ENCODE results near the gene NCEH1.
"Not testable (repeated sequence)": the region's sequence is repeated elsewhere in the genome, so short reads cannot be mapped to it uniquely, and the experiment has no call there.

NCEH1 gene, protein sequence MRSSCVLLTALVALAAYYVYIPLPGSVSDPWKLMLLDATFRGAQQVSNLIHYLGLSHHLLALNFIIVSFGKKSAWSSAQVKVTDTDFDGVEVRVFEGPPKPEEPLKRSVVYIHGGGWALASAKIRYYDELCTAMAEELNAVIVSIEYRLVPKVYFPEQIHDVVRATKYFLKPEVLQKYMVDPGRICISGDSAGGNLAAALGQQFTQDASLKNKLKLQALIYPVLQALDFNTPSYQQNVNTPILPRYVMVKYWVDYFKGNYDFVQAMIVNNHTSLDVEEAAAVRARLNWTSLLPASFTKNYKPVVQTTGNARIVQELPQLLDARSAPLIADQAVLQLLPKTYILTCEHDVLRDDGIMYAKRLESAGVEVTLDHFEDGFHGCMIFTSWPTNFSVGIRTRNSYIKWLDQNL

DNA sequence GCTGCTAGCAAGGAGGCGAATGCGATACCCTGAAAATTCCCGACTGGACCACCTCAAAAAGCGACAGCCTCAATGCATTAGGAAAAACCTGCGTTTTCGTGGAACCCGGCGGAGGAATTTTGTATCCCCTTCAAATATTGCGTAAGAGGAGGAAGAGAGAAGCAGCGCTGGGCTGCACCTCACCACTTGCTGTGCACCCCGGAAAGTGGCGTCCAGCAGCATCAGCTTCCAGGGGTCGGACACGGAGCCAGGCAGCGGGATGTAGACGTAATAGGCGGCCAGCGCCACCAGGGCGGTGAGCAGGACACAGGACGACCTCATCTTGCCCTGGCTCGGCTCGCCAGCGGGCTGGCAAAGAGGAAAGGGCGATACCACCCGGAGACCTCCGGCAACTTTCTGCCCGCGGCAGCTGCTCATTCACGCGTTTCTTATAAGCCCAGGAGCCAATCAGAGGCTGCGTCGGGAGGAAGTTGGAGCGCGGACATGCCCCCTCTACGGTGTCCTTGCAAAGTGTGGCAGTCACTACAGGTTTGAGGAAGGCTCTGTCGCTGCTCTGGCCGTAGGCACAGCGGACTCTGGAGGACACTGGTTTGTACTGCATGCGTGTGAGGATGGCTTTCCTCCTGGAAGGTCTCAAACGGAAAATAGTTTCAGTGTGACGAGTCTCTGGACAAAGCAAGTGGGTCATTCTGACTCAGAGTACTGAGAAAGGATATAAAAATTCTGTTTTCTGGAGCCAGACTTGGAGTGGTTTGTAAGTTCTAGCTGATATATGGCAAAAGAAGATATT is at the start of gene NCEH1:
NCEH1 (minus strand) TSS at position 404 of the 790 bp plus-strand sequence; CDS start at position 321, 83 bp downstream.
- DNase-seq (ENCODE audit: low read depth), result peak; percentile 87
- H3K4me3 ChIP-seq (ENCODE audit: low read depth, low read length), result peak within 1 kb of the TSS; percentile 88

DNA sequence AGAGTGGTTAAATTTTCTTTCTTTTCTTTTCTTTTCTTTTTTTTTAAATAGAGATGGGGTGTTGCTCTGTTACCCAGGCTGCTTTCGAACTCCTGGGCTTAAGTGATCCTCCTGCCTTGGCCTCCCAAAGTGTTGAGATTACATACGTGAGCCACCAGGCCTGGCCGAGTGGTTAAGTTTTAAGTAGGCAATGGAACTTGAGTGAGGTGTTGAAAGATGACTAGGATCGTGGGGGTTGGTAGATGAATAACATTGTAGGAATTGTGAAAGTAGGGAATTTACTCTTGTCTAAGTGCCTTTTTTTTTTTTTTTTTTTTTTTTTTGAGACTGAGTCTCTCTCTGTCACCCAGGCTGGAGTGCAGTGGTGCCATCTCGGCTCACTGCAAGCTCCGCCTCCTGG is 49.5 kb upstream of the NCEH1 start:
- H3K4me3 ChIP-seq (ENCODE audit: low read depth, low read length), result not testable (repeated sequence)
- peak; percentile 65 for DNase-seq (ENCODE audit: low read depth)

DNA sequence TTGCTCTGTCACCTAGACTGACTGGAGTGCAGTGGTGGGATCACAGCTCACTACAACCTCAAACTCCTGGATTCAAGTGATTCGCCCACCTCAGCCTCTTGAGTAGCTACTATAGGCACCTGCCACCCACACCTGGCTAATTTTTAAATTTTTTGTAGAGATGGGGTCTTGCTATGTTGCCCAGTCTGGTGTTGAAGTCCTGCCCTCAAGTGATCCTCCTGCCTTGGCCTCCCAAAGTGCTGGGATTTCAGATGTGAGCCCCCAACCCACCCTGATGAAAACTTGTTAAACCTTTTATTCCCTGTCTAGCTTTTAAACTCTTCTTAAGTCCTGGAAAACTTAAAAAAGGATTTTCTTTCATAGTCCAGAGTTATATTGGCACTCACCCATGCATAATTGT is 42.3 kb upstream of the NCEH1 start:
- no peak overlapping the region for H3K4me3 ChIP-seq (ENCODE audit: low read depth, low read length)
- DNase-seq (ENCODE audit: low read depth), result no peak

DNA sequence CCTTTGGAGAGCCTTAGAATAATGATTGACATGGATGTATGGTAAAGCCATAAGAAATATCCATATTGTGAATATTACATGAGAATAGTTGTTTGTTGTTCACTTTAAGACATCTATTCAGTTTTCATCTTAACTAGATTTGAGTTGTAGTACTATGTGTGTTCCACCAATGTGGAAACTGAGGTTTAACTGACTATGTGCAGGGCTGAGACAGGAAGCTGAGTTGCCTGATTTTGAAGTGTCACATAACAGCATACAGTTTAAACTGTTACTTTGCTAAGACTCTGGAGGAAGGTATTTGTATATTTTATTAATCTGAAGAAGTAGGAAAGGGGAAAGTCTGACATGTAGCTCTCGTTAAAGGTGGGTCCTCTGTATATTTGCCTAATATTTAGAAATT is 41.8 kb upstream of the NCEH1 start:
- no peak overlapping the region for H3K4me3 ChIP-seq (ENCODE audit: low read depth, low read length)
- no peak for DNase-seq (ENCODE audit: low read depth)

DNA sequence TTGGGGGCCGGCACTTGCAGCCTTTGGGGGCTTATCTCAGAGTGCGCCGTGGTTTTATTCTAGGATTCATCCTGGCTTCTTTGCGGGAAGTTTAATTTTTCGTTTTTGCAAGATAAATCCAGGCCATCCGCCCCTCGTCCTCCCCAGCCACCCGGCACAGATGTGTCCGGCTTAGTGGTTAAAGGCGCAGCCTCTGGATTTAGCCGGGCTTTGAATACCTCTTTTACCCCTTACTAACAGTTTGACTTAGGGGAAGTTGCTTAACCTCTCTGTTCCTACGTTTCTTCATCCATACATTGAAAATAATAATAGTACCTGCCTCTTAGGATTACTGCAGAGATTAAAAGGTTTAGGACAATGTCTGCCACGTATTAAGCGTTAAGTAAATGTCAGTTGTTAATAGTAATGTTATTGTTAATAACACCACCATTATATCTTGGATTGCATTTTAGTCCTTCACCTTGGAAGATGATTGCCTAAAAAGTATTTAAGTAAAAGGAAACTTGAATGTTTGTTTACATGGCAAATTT is 40.4 kb upstream of the NCEH1 start:
- H3K4me3 ChIP-seq (ENCODE audit: low read depth, low read length), result peak overlapping the region; percentile 96
- DNase-seq (ENCODE audit: low read depth), result no peak

DNA sequence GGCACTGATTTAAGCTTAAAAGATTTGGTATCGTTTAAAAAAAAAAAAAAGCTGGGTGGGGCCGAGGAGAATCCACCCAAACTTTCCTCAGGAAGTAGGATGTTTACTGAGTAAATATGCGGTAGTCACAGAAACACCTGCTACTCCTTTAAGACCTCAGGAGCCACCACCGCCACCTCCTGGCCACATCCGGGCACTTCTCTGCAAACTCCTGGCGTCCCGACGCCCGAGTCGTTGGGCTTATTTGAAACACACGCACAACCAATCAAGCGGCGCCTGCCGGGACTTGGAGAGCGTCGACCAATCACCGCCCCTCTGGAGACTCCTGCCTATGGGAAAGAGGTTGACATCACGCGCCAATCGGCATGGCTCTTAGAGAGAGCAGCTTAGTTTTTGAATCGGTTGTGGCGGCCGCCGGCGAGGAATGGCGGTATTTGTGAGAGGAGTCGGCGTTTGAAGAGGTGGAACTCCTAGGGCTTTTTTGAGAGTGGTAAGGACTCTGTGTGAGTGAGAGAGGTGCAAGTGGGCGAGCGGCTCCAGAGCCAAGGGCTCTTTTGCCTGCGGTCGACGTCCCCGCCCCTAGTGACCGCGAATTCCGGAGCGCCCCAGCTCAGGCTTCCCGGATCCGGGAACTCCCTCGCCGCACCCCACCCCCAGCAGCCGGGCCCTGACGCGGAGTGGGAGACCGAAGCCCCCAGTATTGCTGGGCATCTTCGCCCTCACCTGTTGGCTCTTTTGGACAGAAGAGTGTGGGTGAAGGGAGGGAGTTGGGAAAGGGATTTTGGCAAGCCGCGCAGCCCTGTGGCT is 39.7 kb upstream of the NCEH1 start, which contains the start of gene ECT2:
ECT2 (plus strand) TSS at position 359 of the 807 bp plus-strand sequence. CDS start 3,805 bp downstream, outside the sequence.
- peak; percentile 96 for DNase-seq (ENCODE audit: low read depth)
- peak within 1 kb of the TSS; percentile 96 for H3K4me3 ChIP-seq (ENCODE audit: low read depth, low read length)

DNA sequence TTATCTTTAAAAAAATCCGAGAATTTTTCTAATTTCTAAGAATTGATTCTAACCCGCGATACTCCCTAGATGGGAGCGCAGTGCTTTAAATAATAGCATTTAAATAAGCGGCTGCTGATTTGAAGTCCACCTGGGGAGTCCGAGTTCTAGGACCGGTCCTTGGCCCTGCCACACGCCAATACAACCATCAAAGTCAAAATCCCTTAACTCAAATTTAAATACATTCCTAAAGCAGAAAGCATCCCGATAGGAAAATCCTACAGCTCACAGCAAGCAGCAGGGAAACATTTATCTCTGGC is 39.2 kb upstream of the NCEH1 start:
- H3K4me3 ChIP-seq (ENCODE audit: low read depth, low read length), result peak overlapping the region; percentile 96
- no peak for DNase-seq (ENCODE audit: low read depth)

DNA sequence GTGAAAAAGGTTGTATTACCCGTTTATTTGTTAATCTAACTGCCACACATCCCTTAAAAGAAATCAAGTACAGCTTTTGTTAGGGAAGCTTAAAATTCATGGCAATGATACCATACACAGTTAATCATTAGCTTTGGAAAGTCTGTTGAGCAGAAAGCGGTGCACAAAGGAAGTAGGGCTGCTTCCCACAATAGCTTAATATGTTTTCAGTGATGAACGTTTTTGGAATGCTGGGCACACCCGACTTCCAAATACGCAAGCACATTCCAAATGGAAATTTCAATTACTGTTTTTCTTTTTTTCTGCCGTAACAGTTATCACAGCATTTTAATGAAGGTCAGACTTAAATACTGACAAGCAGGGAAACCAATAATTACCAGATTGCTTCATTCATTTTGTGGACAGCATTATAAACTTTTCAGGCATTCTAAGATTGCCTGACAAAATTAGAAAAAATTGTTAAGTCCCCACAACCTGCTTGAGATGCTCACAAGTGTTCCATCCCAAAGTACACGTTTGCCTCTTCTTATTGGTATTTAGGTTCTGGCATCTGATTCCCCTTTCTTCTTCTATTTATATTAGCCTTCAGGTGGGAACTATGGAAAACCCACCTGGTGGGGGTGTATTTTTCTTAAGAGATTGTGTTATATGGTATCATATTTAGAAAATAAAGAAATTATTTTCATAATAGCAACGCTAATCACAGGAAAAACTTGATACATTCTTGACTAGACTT is 38.5 kb upstream of the NCEH1 start:
- peak overlapping the region; percentile 96 for H3K4me3 ChIP-seq (ENCODE audit: low read depth, low read length)
- DNase-seq (ENCODE audit: low read depth), result peak; percentile 76

DNA sequence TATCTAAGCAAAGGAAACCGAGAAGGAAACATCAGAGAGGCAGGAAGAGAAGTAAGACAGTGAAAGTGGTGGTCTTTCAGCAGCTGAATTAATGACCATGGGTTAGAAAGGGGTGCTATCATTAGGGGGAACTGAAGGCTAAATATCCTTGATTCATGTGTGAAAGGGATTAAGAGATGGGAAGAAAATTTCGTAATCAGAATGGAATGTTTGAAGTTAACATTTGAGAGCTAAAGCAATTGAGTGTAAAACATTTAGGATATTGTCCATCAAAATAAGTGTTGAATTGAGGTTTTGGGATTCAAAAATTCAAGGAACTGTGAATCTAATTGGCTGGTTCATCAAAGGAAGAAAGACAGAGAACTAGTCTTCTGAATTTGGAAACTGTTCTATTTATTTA is 35.6 kb upstream of the NCEH1 start:
- H3K4me3 ChIP-seq (ENCODE audit: low read depth, low read length), result no peak overlapping the region
- no peak for DNase-seq (ENCODE audit: low read depth)

DNA sequence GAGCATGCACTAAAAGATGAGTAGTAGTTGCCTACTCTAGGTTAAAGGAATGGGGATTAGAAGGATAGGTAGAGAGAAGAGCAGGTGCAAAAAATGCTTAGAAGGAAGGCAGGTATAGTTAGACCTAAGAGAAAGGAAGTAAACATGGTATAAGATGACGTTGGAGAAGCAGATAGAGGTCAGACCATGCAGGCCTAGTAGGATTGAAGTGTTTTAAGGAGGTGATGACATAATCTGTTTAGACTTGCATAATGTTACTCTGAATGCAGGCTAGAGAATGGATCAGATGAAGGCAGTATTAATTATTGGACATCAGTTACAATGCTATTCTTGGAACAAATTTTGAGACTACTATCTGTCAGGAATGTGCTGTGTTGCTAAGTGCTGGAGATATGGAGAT is 28.6 kb upstream of the NCEH1 start:
- no peak overlapping the region for H3K4me3 ChIP-seq (ENCODE audit: low read depth, low read length)
- no peak for DNase-seq (ENCODE audit: low read depth)

DNA sequence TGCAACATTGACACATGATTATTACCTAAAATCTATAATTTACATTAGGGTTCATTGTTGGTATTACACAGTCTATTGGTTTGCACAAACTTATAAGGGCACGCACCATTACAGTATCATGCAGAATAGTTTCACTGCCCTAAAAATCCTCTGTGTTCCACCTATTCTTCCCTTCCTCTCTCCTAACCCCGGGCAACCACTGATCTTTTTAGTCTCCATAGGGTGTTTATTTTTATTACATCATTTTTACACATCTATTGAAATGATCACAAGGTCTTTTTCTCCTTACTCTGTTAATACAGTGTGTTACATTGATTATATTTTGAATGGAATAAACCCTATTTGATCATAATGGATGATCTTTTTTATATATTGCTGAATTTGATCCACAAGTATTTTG is 24.1 kb upstream of the NCEH1 start:
- H3K4me3 ChIP-seq (ENCODE audit: low read depth, low read length), result no peak overlapping the region
- no peak for DNase-seq (ENCODE audit: low read depth)

DNA sequence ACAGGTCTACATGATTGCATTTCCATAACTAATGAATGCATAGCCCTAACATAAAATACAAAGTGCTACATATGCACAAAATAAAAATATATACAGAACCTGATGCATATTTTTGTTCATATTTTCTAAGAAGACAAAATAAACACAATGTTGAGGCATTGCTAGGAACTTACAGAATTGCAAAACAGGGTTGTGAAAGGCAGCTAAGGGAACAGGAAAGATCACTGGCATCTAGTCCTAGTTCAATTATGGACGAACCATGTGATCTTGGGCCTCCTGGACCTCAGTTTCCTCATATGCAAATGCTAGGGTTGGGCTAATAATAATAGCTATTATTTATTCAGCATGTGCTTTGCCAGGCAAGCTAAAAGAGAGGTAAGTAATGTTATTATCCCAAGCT is 15.5 kb upstream of the NCEH1 start:
- H3K4me3 ChIP-seq (ENCODE audit: low read depth, low read length), result no peak overlapping the region
- DNase-seq (ENCODE audit: low read depth), result no peak

DNA sequence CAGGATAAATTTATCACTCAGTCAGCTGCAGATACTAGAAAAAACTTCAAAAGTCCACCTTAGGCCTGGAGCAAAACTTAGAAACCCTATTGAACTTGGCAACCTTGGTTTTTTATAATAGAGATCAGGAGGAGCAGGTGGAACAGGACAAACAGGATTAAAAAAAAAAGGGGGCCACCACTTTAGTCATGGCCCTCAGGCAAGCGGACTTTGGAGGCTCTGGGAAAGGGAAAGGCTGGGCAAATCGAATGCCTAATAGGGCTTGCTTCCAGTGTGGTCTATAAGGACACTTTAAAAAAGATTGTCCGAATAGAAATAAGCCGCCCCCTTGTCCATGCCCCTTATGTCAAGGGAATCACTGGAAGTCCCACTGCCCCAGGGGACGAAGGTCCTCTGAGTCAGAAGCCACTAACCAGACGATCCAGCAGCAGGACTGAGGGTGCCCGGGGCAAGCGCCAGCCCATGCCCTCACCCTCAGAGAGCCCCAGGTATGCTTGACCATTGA is 11.7 kb upstream of the NCEH1 start:
- not testable (repeated sequence) for DNase-seq (ENCODE audit: low read depth); H3K4me3 ChIP-seq (ENCODE audit: low read depth, low read length)

DNA sequence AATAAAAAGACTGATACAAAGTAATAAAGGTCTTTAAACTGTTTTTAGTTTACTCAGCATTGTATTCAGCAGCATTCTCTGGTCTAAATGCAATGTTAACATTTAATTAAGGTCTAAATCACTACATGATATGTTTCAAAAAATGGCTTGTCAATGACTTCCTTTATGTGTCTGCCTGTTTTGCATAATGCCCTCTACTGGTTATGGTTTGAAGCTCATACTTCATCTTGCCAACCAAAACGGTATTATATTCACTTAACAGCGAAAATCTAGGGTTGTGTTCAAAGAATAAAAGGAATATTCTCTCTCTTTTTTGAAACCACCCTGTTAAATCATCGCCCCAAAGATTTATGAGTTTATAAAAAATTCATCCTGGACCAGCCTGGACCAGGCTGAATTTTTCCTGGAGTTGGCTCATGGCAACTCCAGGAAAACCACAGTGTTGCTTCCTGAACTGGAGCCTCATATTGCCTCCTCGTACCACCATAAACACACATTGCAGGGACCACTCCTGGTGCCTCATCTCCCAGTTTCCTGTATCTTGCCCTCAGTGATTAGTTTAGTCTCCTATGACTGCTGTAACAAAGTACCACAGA is 6.7 kb upstream of the NCEH1 start:
- no peak overlapping the region for H3K4me3 ChIP-seq (ENCODE audit: low read depth, low read length)
- no peak for DNase-seq (ENCODE audit: low read depth)

DNA sequence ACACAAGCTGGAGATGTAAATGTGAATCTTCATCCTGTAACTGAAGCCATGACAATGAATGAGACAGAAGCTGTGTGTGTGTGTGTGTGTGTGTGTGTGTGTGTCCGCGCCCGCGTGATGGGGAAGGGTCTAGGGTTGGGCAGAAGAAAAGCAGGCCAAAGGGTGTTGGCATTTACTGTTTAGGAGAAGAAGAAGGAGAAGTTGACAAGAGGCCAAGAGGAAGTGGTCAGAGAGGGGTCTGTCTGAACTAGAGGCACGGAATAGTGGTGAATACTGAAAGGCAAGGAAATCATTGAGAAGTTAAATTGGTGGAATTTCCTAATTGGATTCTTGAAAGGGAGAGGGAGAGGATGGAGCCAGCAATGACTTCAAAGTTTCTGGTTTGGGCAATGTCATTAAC is 5.6 kb upstream of the NCEH1 start:
- no peak for DNase-seq (ENCODE audit: low read depth)
- H3K4me3 ChIP-seq (ENCODE audit: low read depth, low read length), result no peak overlapping the region

DNA sequence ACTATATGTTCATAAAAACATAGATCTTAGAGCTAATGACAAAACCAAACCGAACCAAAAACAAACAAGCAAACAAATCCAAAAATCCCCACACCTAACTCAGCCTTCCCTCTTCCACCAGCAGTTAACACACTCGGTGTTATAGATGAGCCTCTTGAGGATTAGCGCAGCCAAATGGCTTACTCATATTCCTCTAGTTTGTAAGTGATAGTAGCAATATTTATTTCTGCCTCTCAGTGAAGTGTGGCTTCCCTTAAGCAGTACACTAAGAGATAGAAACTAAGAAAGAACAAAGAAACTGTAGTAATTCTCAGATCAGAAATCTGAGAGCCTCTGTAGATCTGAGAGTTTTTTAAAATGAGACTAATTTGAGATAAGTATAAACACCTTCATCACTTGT is 2.4 kb upstream of the NCEH1 start:
- no peak for DNase-seq (ENCODE audit: low read depth)
- H3K4me3 ChIP-seq (ENCODE audit: low read depth, low read length), result no peak overlapping the region

DNA sequence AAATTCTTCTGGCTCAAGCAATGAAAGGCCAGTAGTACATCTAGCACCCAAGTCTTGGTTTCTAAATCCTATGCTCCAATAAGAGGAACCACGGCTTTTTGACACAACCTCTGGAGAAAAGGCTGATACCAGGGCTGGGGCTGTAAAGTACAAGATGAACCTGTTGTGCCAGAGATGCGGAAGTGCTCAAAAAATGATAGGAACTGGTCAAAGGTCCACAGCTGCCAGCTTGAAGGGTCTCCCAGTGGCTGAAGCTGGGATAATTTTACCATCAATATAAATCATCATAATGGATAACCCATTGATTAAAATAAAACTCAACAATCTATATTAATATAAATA is 558 bp upstream of the NCEH1 start:
- no peak for DNase-seq (ENCODE audit: low read depth)
- H3K4me3 ChIP-seq (ENCODE audit: low read depth, low read length), result peak overlapping the region; percentile 88

DNA sequence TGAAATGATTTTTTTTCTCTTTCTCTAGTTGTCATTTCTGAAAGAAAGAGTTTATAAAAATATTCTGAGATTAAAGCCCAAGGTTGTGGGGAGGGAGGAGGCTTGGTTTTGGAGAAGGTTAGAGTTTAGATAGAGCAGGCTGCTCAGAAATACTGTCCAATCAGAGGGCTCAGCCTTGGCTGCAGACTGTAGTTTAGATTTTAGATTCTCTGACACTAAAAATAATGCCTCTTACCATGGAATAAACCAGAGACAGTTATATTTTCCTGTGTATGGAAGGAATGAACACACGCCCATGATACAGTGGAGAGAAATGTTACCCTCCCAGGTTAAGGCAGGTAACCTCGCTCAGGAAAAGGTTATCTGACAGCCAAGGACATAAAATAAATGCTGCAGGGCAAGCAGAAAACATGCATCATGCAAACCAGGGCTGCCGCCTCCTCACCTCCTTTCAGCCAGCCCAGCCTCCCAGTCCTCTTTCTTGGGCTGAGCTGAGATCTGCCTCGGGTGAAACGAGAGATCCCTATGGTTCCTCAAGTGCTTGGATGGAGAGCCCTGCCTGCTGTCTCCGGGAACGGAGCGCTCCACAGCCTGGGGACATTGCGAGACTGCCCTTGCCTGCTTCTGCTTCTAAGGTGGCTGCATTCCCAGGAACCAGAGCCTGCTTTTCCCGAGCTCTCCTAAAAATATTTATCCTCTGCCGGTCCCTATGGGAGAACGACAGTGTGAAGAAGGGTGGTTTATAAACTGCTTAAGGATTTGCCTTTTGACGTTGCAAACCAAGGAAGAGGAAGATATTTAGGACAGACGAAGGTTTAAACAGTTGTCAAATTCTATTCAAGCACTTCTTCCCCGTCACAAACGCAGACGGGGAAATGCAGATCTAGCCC is 848 bp downstream of the NCEH1 start:
- no peak for DNase-seq (ENCODE audit: low read depth)
- H3K4me3 ChIP-seq (ENCODE audit: low read depth, low read length), result peak overlapping the region; percentile 88

Measured in skeletal muscle cell (primary cell).